HG02610 (cell line): Measurements from ENCODE around the gene MYO1A.
A peak's percentile ranks its signal among the peaks of the same experiment; 100 is the strongest.
"Not testable (repeated sequence)": the region's sequence is repeated elsewhere in the genome, so short reads cannot be mapped to it uniquely, and the experiment has no call there.

Source experiments
- ATAC-seq: cut with Tn5 transposase; IDR thresholded peaks from one replicate; pipeline ENCODE4 v1.9.1; 2021; ENCODE audit warnings: mild to moderate bottlenecking, moderate library complexity; ENCODE audit not compliant: unreplicated experiment

Gene MYO1A

GRCh38 chr12:57019983-57020719, 29.8 kb downstream of the MYO1A start:
- no peak for ATAC-seq

- no peak for ATAC-seq
These were observed 31.0 kb downstream of the MYO1A start for GRCh38 chr12:57018906-57019305.

- ATAC-seq = not testable (repeated sequence)
These were observed 31.6 kb downstream of the MYO1A start for GRCh38 chr12:57018353-57018752.

- no peak for ATAC-seq
These were observed 33.6 kb downstream of the MYO1A start, which contains the start of gene TAC3 for GRCh38 chr12:57016348-57016747. TSS of gene TAC3 (minus strand) at chr12:57016529. CDS start at chr12:57015797, 732 bp downstream.

GRCh38 chr12:57012600-57013465, 37.1 kb downstream of the MYO1A start:
- ATAC-seq = peak; percentile 74

GRCh38 chr12:57011438-57012424, 38.2 kb downstream of the MYO1A start:
- peak; percentile 64 for ATAC-seq

- no peak for ATAC-seq
These were observed 39.2 kb downstream of the MYO1A start for GRCh38 chr12:57010627-57011247.

GRCh38 chr12:57009949-57010626, 39.8 kb downstream of the MYO1A start:
- no peak for ATAC-seq

- no peak for ATAC-seq
These were observed 41.8 kb downstream of the MYO1A start for GRCh38 chr12:57008178-57008577.

GRCh38 chr12:57006809-57007475, 43.0 kb downstream of the MYO1A start:
- ATAC-seq = no peak

- no peak for ATAC-seq
These were observed 43.7 kb downstream of the MYO1A start, which contains the start of gene ZBTB39 for GRCh38 chr12:57005980-57006808. TSS of gene ZBTB39 (minus strand) at chr12:57006546. CDS start at chr12:57004917, 1,629 bp downstream.

- no peak for ATAC-seq
These were observed 45.3 kb downstream of the MYO1A start for GRCh38 chr12:57004651-57005050.

GRCh38 chr12:57003395-57003794, 46.5 kb downstream of the MYO1A start:
- ATAC-seq = no peak

GRCh38 chr12:57001448-57001906, 48.5 kb downstream of the MYO1A start:
- no peak for ATAC-seq

GRCh38 chr12:57000393-57000792, 49.5 kb downstream of the MYO1A start:
- no peak for ATAC-seq

- no peak for ATAC-seq
These were observed 50.5 kb downstream of the MYO1A start for GRCh38 chr12:56999456-56999855.

- peak; percentile 82 for ATAC-seq
These were observed 50.9 kb downstream of the MYO1A start for GRCh38 chr12:56998981-56999380.

GRCh38 chr12:56998316-56998715, 51.6 kb downstream of the MYO1A start:
- no peak for ATAC-seq
